Measurements from ENCODE around the gene FMOD.

FMOD gene

GRCh38 chr1:203373002-203373401 is 22.1 kb upstream of the FMOD start:
- ChIA-PET POLR2A (no interaction called here), CTCF (no interaction called here)
- DNase-seq (ENCODE audit: extremely low spot score) = no peak
- TF ChIP-seq CTCF (IDR thresholded peaks at IDR 0.05; ENCODE audit: control extremely low read depth, extremely low read depth, low read depth, missing control alignments) = no peak

- ChIA-PET CTCF (interaction anchor here (1.3 kb wide), 1 partner anchor 116 kb away, joined by 3 read pairs; no protein-coding TSS in a partner anchor), POLR2A (no interaction called here)
- no peak for DNase-seq (ENCODE audit: extremely low spot score)
- no peak for TF ChIP-seq CTCF (IDR thresholded peaks at IDR 0.05; ENCODE audit: control extremely low read depth, extremely low read depth, low read depth, missing control alignments)
Measured at GRCh38 chr1:203371288-203371687, 20.4 kb upstream of the FMOD start.

GRCh38 chr1:203369666-203370065 is 18.7 kb upstream of the FMOD start:
- ChIA-PET CTCF (no interaction called here), POLR2A (no interaction called here)
- no peak for DNase-seq (ENCODE audit: extremely low spot score)
- no peak for TF ChIP-seq CTCF (IDR thresholded peaks at IDR 0.05; ENCODE audit: control extremely low read depth, extremely low read depth, low read depth, missing control alignments)

- ChIA-PET POLR2A (no interaction called here), CTCF (interaction anchor here (0.8 to 2.1 kb wide), 6 partner anchors 8 to 118 kb away, joined by 3 to 5 read pairs (median 3); no protein-coding TSS in a partner anchor)
- TF ChIP-seq CTCF (IDR thresholded peaks at IDR 0.05; ENCODE audit: control extremely low read depth, extremely low read depth, low read depth, missing control alignments) = peak; percentile 11
- no peak for DNase-seq (ENCODE audit: extremely low spot score)
Measured at GRCh38 chr1:203368624-203369451, 17.9 kb upstream of the FMOD start.

- TF ChIP-seq CTCF (IDR thresholded peaks at IDR 0.05; ENCODE audit: control extremely low read depth, extremely low read depth, low read depth, missing control alignments) = no peak
- POLR2A ChIA-PET = no interaction called here
- DNase-seq (ENCODE audit: extremely low spot score) = no peak
- CTCF ChIA-PET = interaction anchor here (1.1 to 22.0 kb wide), 4 partner anchors 10 to 121 kb away, joined by 3 to 292 read pairs (median 5); no protein-coding TSS in a partner anchor
Measured at GRCh38 chr1:203367057-203367456, 16.1 kb upstream of the FMOD start.

- CTCF ChIA-PET = interaction anchor here (1.1 to 22.0 kb wide), 3 partner anchors 10 to 122 kb away, joined by 5 to 292 read pairs (median 5); no protein-coding TSS in a partner anchor
- no peak for DNase-seq (ENCODE audit: extremely low spot score)
- POLR2A ChIA-PET = no interaction called here
- TF ChIP-seq CTCF (IDR thresholded peaks at IDR 0.05; ENCODE audit: control extremely low read depth, extremely low read depth, low read depth, missing control alignments) = no peak
Measured at GRCh38 chr1:203366476-203366875, 15.6 kb upstream of the FMOD start.
